GM12873 (cell line): Measurements from ENCODE around the gene GTPBP2.

Experiments used
- CTCF ChIP-seq: IDR thresholded peaks from 2 replicates; pipeline ENCODE4 v1.5.1; 2012; ENCODE audit warnings: low read depth, mild to moderate bottlenecking, moderate library complexity, low read length, control low read depth; ENCODE audit not compliant: insufficient read depth; ENCODE audit errors: missing control alignments

Gene GTPBP2

GRCh38 chr6:43575772-43576551, 53.1 kb downstream of the GTPBP2 start, which contains the start of the genes POLH and XPO5:
Gene POLH (plus strand): TSS chr6:43576185. CDS start chr6:43582320, 6,135 bp downstream.
Gene XPO5 (minus strand): TSS chr6:43576038. CDS start chr6:43575864, 174 bp downstream.
- TF ChIP-seq CTCF: peak; percentile 38

GRCh38 chr6:43575105-43575771, 53.8 kb downstream of the GTPBP2 start:
- TF ChIP-seq CTCF: no peak

- no peak for TF ChIP-seq CTCF
Observed at GRCh38 chr6:43572015-43572414, 57.0 kb downstream of the GTPBP2 start.

GRCh38 chr6:43570876-43571441, 58.1 kb downstream of the GTPBP2 start:
- no peak for TF ChIP-seq CTCF
